HG03439 (cell line): ENCODE measurements around the gene ZNF440.

ENCODE experiments used
- ATAC-seq: cut with Tn5 transposase; IDR thresholded peaks from one replicate; pipeline ENCODE4 v1.9.1; 2021; ENCODE audit warnings: mild to moderate bottlenecking, moderate library complexity; ENCODE audit not compliant: unreplicated experiment

Gene ZNF440

GRCh38 chr19:11882606-11883005 lies 68.5 kb downstream of the ZNF440 start:
- ATAC-seq, result no peak
